GM13977 (cell line): Measurements from ENCODE around the gene TPO.
"Not testable (repeated sequence)": the region's sequence is repeated elsewhere in the genome, so short reads cannot be mapped to it uniquely, and the experiment has no call there.

Experiments used
- DNase-seq: peaks from one replicate; pipeline ENCODE4 v3.0.0; 2012; ENCODE audit warnings: low spot score
- in situ Hi-C: fragments of 300-500 bp; cut with MboI; formaldehyde crosslinking; loops from one replicate; pipeline ENCODE4 v1.12.0; 2022; ENCODE audit warnings: low sequenced_read_pairs, low pct_unique_long_range_greater_than_20kb, mixed read lengths, inconsistent platforms; ENCODE audit not compliant: unreplicated experiment
- TF ChIP-seq, protein P1 (sequence below): IDR thresholded peaks from 2 replicates; pipeline ENCODE4 v1.5.1; 2012; ENCODE audit warnings: mild to moderate bottlenecking, control low read depth; ENCODE audit not compliant: insufficient read depth; ENCODE audit errors: extremely low read depth, missing control alignments

The TPO gene

DNA sequence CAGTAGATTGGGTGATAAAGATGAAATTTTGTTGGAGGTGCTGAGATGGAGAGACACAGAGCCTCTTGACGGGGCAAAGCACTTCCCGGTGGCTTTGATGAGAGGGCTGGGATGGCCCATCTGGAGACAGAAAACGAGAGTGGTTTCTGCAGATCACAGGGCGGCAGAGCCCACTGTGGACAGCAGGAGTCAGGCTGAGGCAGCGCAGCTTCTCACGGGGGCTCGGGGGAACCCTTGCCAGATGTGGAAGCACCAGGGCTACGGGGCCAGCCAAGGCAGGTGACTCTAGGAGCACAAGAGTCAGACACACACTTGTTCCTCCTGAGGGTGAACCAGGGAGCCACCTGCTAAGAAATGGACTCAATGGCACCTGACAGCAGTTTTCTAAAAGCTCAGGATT is 78.5 kb downstream of the TPO start:
- no peak for DNase-seq
- in situ Hi-C loops: no loop called here
- TF ChIP-seq, protein P1, sequence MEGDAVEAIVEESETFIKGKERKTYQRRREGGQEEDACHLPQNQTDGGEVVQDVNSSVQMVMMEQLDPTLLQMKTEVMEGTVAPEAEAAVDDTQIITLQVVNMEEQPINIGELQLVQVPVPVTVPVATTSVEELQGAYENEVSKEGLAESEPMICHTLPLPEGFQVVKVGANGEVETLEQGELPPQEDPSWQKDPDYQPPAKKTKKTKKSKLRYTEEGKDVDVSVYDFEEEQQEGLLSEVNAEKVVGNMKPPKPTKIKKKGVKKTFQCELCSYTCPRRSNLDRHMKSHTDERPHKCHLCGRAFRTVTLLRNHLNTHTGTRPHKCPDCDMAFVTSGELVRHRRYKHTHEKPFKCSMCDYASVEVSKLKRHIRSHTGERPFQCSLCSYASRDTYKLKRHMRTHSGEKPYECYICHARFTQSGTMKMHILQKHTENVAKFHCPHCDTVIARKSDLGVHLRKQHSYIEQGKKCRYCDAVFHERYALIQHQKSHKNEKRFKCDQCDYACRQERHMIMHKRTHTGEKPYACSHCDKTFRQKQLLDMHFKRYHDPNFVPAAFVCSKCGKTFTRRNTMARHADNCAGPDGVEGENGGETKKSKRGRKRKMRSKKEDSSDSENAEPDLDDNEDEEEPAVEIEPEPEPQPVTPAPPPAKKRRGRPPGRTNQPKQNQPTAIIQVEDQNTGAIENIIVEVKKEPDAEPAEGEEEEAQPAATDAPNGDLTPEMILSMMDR: no peak

DNA sequence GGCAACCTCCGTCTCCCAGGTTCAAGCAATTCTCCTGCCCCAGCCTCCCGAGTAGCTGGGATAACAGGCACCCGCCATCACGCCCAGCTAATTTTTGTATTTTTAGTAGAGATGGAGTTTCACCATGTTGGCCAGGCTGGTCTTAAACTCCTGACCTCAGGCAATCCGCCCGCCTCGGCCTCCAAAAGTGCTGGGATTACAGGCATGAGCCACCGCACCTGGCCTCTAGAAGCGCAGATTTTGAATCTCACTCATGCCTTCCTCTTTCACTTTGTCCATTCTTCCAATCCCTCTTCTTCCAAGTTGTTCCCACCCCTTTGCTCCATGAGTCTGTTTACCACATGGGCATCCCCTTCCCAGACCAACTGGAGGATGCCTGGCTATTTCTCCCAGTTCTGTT is 79.0 kb downstream of the TPO start:
- DNase-seq, in situ Hi-C loops: not testable (repeated sequence)

DNA sequence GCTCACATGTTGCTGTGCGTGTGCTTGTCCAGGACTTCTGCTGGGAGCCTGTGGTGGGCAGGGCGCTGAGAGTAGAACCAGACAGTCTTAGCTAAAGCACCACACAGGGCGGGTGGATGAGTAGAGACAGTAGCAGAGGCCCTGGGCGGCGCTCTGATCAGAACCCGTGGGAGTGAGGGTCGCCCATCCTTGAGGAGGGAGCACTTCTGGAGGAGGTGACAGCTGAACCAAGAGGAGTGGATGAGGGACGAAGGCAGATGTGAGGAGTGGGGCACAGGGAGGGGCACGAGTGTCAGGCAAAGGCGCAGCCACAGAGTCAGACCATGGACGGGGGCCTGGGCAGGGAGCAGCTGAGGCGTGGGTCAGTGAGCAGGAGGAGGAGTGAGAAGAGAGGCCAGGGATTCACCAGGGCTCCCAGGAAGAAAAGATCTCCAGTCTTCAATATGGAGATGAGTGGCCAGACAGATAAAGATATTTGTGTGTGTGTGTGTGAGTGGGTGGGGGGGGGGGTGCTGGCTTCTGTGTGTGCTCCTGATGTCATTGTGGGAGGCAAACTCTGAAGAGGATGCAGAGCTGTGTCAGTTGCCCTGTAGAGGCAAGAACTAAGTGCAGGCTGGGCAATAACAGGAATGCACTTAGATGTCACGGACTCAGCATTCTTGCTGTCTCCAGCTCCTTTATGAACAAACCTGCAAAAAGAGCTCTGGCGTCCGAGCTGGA is 79.6 kb downstream of the TPO start:
- TF ChIP-seq, protein P1: no peak
- no peak for DNase-seq
- in situ Hi-C loops: no loop called here

GRCh38 chr2:1493431-1494126 is 80.3 kb downstream of the TPO start:
- in situ Hi-C loops: no loop called here
- TF ChIP-seq, protein P1: no peak
- no peak for DNase-seq

GRCh38 chr2:1494257-1494656 is 81.0 kb downstream of the TPO start:
- no peak for DNase-seq
- in situ Hi-C loops: no loop called here
- TF ChIP-seq, protein P1: no peak

DNA sequence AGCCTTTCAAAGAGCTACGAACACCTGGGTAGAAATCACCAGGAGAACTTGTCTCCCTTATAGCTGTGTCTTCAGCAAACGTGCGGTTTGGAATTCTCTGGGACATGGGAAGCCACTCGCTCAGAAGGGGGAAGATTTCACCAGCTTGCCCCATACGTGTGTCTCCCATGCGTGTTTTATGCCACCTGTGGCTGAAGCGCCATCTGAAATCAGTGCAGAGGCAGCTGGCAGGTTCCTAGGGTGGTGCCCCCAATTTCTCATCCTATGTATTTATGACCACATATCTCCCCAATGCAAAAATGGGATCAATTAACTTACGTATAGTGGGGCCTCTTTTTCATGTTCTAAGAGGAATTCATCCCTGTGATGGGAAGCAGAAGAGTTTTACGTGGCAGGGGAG is 81.6 kb downstream of the TPO start:
- in situ Hi-C loops: no loop called here

More for the DNA sequence above, 81.6 kb downstream of the TPO start:
- TF ChIP-seq, protein P1: no peak
- no peak for DNase-seq
